OCI-LY1 (cell line): ENCODE results near the gene LAMA5.

ENCODE experiments used
- EZH2 ChIP-seq: fragments of 200-600 bp; sonication (generic), shearing (Covaris generic); IDR thresholded peaks from 2 replicates; pipeline ENCODE4 v1.8.0; 2017; ENCODE audit warnings: borderline replicate concordance, mixed run types, mild to moderate bottlenecking, antibody characterized with exemption, low read length, moderate library complexity, mixed read lengths
- TF ChIP-seq, protein P1 (sequence below): fragments of 200-600 bp; sonication (generic), shearing (Covaris generic); IDR thresholded peaks from 2 replicates; pipeline ENCODE4 v1.5.1; 2017; ENCODE audit warnings: mild to moderate bottlenecking, antibody characterized with exemption, low read length, moderate library complexity, mixed read lengths

DNA sequence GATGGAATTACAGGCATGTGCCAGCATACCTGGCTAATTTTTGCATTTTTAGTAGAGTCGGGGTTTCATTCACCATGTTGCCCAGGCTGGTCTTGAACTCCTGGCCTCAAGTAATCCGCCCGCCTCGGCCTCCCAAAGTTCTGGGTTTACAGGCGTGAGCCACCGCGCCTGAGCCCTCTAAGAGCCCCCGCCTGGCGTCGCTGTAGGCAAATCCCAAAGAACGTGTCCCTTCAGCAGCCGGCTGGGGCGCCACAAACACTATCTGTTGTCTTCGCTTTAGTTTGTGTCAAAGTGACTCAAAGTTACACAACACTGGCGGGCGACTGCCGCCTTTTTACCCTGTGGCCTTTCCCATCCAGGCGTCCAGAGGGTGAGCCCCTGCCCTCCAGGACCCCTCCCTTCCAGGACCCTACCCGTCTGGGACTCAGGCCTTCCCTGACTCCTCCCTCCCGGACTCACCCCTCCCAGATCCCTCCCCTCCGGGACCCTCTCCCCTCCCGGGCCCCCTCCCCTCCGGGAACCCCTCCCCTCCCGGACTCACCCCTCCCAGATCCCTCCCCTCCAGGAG is 65.3 kb downstream of the LAMA5 start:
- TF ChIP-seq, protein P1, sequence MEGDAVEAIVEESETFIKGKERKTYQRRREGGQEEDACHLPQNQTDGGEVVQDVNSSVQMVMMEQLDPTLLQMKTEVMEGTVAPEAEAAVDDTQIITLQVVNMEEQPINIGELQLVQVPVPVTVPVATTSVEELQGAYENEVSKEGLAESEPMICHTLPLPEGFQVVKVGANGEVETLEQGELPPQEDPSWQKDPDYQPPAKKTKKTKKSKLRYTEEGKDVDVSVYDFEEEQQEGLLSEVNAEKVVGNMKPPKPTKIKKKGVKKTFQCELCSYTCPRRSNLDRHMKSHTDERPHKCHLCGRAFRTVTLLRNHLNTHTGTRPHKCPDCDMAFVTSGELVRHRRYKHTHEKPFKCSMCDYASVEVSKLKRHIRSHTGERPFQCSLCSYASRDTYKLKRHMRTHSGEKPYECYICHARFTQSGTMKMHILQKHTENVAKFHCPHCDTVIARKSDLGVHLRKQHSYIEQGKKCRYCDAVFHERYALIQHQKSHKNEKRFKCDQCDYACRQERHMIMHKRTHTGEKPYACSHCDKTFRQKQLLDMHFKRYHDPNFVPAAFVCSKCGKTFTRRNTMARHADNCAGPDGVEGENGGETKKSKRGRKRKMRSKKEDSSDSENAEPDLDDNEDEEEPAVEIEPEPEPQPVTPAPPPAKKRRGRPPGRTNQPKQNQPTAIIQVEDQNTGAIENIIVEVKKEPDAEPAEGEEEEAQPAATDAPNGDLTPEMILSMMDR, result peak; percentile 64
- no peak for TF ChIP-seq EZH2
